ENCODE measurements around the gene XRCC5.

- no peak for TF ChIP-seq CTCF (IDR thresholded peaks at IDR 0.05)
- no peak for TF ChIP-seq POLR2A (IDR thresholded peaks at IDR 0.05)
These were observed 50.0 kb downstream of the XRCC5 start for GRCh38 chr2:216159144-216159543.
